Trophoblast cell (in vitro differentiated cells and primary cell): ENCODE results near the gene NBDY.

Source experiments
- DNase-seq, 2 donors: peaks; one replicate each; pipeline ENCODE4 v3.0.0-alpha.2; 2016
- H2AFZ ChIP-seq: 2 replicates; pipeline ENCODE4 v1.6.1; 2013; ENCODE audit warnings: low read length, moderate library complexity, mild to moderate bottlenecking; ENCODE audit not compliant: insufficient read depth, poor library complexity
- H2AK5ac ChIP-seq: 2 replicates; pipeline ENCODE4 v1.6.1; 2013; ENCODE audit warnings: mild to moderate bottlenecking, low read length
- H2BK120ac ChIP-seq: 2 replicates; pipeline ENCODE4 v1.6.1; 2013; ENCODE audit warnings: low read length, mild to moderate bottlenecking, moderate library complexity; ENCODE audit not compliant: insufficient read depth, poor library complexity
- H2BK12ac ChIP-seq: 2 replicates; pipeline ENCODE4 v1.6.1; 2013; ENCODE audit warnings: mild to moderate bottlenecking, low read length, moderate library complexity
- H2BK5ac ChIP-seq: 2 replicates; pipeline ENCODE4 v1.6.1; 2013; ENCODE audit warnings: low read length, low read depth, moderate library complexity, mild to moderate bottlenecking; ENCODE audit not compliant: poor library complexity
- H3K14ac ChIP-seq: 2 replicates; pipeline ENCODE4 v1.6.1; 2013; ENCODE audit warnings: mild to moderate bottlenecking, low read length
- H3K18ac ChIP-seq: 2 replicates; pipeline ENCODE4 v1.6.1; 2013; ENCODE audit warnings: mild to moderate bottlenecking, low read length
- H3K23ac ChIP-seq: 2 replicates; pipeline ENCODE4 v1.6.1; 2013; ENCODE audit warnings: low read length
- H3K27ac ChIP-seq: 2 replicates; pipeline ENCODE4 v1.5.1; 2013; ENCODE audit warnings: low read depth, mild to moderate bottlenecking, inconsistent platforms, low read length, moderate library complexity
- H3K27me3 ChIP-seq: 2 replicates; pipeline ENCODE4 v1.6.1; 2013; ENCODE audit warnings: inconsistent platforms, mild to moderate bottlenecking, low read length, moderate library complexity; ENCODE audit not compliant: insufficient read depth
- H3K36me3 ChIP-seq, 2 experiments: 1 replicate in 1 of 2; 2 replicates in 1 of 2; pipeline ENCODE4 v1.6.1; 2013; ENCODE audit warnings: low read length in 2 of 2, mild to moderate bottlenecking in 2 of 2, moderate library complexity in 1 of 2; ENCODE audit not compliant: insufficient read depth in 2 of 2, control insufficient read depth in 1 of 2
- H3K4ac ChIP-seq: 2 replicates; pipeline ENCODE4 v1.6.1; 2013; ENCODE audit warnings: low read depth, mild to moderate bottlenecking, low read length, moderate library complexity
- H3K4me1 ChIP-seq, 2 experiments: 1 replicate in 1 of 2; 2 replicates in 1 of 2; pipeline ENCODE4 v1.6.1; 2013; ENCODE audit warnings: low read length in 2 of 2, mild to moderate bottlenecking in 2 of 2, moderate library complexity in 1 of 2; ENCODE audit not compliant: insufficient read depth in 2 of 2, control insufficient read depth in 1 of 2
- H3K4me2 ChIP-seq: 2 replicates; pipeline ENCODE4 v1.6.1; 2013; ENCODE audit warnings: inconsistent platforms, mild to moderate bottlenecking, low read length, moderate library complexity
- H3K4me3 ChIP-seq: 2 replicates; pipeline ENCODE4 v1.5.1; 2013; ENCODE audit warnings: mild to moderate bottlenecking, low read depth, low read length, inconsistent platforms
- H3K79me1 ChIP-seq: one replicate; pipeline ENCODE4 v1.6.1; 2013; ENCODE audit warnings: low read length
- H3K79me2 ChIP-seq: 2 replicates; pipeline ENCODE4 v1.6.1; 2013; ENCODE audit warnings: low read length, mild to moderate bottlenecking; ENCODE audit not compliant: control insufficient read depth, insufficient read depth, poor library complexity
- H3K9ac ChIP-seq: 2 replicates; pipeline ENCODE4 v1.6.1; 2013; ENCODE audit warnings: mild to moderate bottlenecking, low read length
- H3K9me3 ChIP-seq: 2 replicates; pipeline ENCODE4 v1.6.1; 2013; ENCODE audit warnings: low read depth, mild to moderate bottlenecking, control low read depth, inconsistent platforms, low read length; ENCODE audit not compliant: insufficient read depth
- H4K12ac ChIP-seq: 2 replicates; pipeline ENCODE4 v1.6.1; 2013; ENCODE audit warnings: low read depth, mild to moderate bottlenecking, low read length, moderate library complexity
- H4K8ac ChIP-seq: 2 replicates; pipeline ENCODE4 v1.6.1; 2013; ENCODE audit warnings: low read depth, mild to moderate bottlenecking, low read length, moderate library complexity
- H4K91ac ChIP-seq: one replicate; pipeline ENCODE4 v1.6.1; 2013; ENCODE audit warnings: low read depth, mild to moderate bottlenecking, low read length, moderate library complexity
- WGBS: extraction: QIAGEN DNeasy Blood & Tissue Kit; methylation state at CpG from one replicate; pipeline ENCODE4 v1.1.7; 2013; ENCODE audit warnings: missing lambda C conversion rate; ENCODE audit not compliant: insufficient read length, insufficient coverage; ENCODE audit errors: extremely low coverage; 5-methylcytosine and 5-hydroxymethylcytosine counted together

Gene NBDY

DNA sequence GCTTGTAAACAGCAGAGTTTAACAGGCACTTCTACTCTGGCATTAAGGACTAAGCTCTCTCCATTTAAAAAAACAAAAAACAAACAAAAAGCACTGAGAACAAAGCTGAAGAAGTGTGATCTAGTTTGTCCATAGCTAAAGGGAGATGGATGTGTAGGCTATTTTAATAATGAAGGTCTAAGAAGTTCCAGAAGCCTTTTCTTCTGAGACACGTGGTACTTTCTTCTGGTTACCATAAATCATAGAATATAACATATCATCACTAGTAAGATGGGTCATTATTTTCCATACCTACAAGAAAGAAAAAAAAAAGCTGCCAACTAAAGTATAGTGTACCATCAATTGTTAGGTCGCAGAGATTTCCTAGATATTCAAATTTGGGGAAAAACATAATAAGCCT, 722 bp upstream of the NBDY start:
- Histone ChIP-seq H3K27me3 (no peaks in the 10 kb centered on the region), H2BK120ac (no peak overlapping the region), H3K4ac (no peak overlapping the region), H3K27ac (no peak overlapping the region), H3K4me3 (no peak overlapping the region), H3K14ac (no peak overlapping the region), H3K9ac (no peak overlapping the region), H4K12ac (no peak overlapping the region), H3K36me3 (no peaks in the 10 kb centered on the region), H2BK12ac (no peak overlapping the region), H3K79me1 (peaks cover 2% of the 10 kb centered on the region), H2AK5ac (no peak overlapping the region), H2AFZ (no peak overlapping the region), H4K91ac (no peak overlapping the region), H4K8ac (no peak overlapping the region), H3K18ac (no peak overlapping the region), H2BK5ac (no peak overlapping the region), H3K4me1 (no peaks in the 10 kb centered on the region), H3K79me2 (no peaks in the 10 kb centered on the region), H3K4me2 (no peak overlapping the region), H3K9me3 (no peaks in the 10 kb centered on the region), H3K23ac (no peak overlapping the region)
- no CpG with 5 or more reads among the region's 2 CpGs for WGBS
- DNase-seq = no peak

DNA sequence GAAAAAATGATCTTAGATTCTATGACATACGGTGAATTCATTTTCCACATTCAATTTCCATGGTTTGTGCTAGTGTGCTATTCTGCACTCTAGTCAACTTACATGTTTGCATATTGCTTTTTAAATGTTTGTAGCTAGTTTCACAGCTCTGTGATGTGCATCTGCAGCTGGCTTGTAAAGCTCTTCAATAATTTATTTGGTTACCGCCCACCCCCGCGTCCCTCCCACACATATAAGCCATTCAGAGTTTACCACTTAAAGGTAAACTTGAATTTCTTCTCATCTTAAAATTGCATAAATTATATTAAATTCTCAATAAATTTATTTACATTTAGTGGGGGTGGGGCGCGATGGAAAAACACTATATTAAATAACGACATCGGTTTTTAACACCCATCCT, 291 bp upstream of the NBDY start:
- H2BK12ac ChIP-seq = no peak overlapping the region
- H3K79me1 ChIP-seq = peaks cover 2% of the 10 kb centered on the region
- no peak overlapping the region for H3K27ac ChIP-seq
- H4K8ac ChIP-seq = no peak overlapping the region
- no peak overlapping the region for H3K4ac ChIP-seq
- no peak overlapping the region for H3K18ac ChIP-seq
- H3K4me2 ChIP-seq = peak overlapping the region; percentile 50
- H3K14ac ChIP-seq = no peak overlapping the region
- no peaks in the 10 kb centered on the region for H3K27me3 ChIP-seq
- H2AK5ac ChIP-seq = no peak overlapping the region
- no peak overlapping the region for H4K12ac ChIP-seq
- H3K23ac ChIP-seq = no peak overlapping the region
- no CpG with 5 or more reads among the region's 8 CpGs for WGBS
- no peak overlapping the region for H2BK5ac ChIP-seq
- H3K36me3 ChIP-seq = no peaks in the 10 kb centered on the region
- H3K79me2 ChIP-seq = no peaks in the 10 kb centered on the region
- no peaks in the 10 kb centered on the region for H3K4me1 ChIP-seq
- H2BK120ac ChIP-seq = no peak overlapping the region
- peak in 1 of 2 donors; percentile 7 for DNase-seq
- H3K9me3 ChIP-seq = no peaks in the 10 kb centered on the region
- H4K91ac ChIP-seq = no peak overlapping the region
- no peak overlapping the region for H3K9ac ChIP-seq
- no peak overlapping the region for H3K4me3 ChIP-seq
- H2AFZ ChIP-seq = no peak overlapping the region

DNA sequence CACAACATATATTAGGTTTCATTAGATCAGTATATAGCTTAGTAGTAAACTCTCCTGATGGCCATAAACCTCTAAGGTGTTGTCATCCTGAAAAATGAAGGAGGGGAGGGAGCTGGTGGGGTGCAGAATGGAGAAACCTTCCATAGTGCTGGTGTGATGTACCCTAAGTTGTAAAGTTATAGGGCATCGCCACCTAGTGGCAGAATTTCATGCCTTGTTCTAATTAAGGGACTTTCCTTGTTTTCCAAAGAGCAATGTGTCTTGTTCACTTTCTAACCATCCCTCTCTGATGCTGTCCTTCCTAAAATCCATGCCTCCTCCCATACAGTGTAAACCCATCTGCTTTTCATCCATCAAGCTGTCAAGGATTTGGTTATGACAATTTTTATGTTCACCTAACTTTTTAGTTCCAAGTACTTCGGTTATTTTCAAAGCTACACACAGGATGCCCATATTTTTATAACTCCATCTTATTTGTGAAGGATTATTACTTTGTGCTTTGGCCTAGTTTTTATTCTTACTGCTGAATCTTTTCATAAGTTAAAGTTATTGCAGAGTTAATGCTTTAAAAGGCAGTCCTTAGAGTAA, 4.5 kb downstream of the NBDY start:
- H3K4me2 ChIP-seq = no peak overlapping the region
- H4K8ac ChIP-seq = no peak overlapping the region
- H3K36me3 ChIP-seq = peaks cover 0 to 3% of the 10 kb centered on the region in 2 experiments
- H3K79me2 ChIP-seq = no peaks in the 10 kb centered on the region
- peaks cover 0 to 3% of the 10 kb centered on the region in 2 experiments for H3K4me1 ChIP-seq
- no peak overlapping the region for H3K4ac ChIP-seq
- peak; percentile 27 to 76 for DNase-seq
- no peak overlapping the region for H3K14ac ChIP-seq
- H3K4me3 ChIP-seq = no peak overlapping the region
- no peaks in the 10 kb centered on the region for H3K9me3 ChIP-seq
- H2BK12ac ChIP-seq = no peak overlapping the region
- H2BK120ac ChIP-seq = no peak overlapping the region
- no peak overlapping the region for H3K23ac ChIP-seq
- no peak overlapping the region for H2AK5ac ChIP-seq
- H2AFZ ChIP-seq = no peak overlapping the region
- H3K27ac ChIP-seq = no peak overlapping the region
- H3K9ac ChIP-seq = no peak overlapping the region
- H3K18ac ChIP-seq = no peak overlapping the region
- H3K27me3 ChIP-seq = no peaks in the 10 kb centered on the region
- no peak overlapping the region for H4K91ac ChIP-seq
- H2BK5ac ChIP-seq = no peak overlapping the region
- no peak overlapping the region for H4K12ac ChIP-seq
- H3K79me1 ChIP-seq = peaks cover 6% of the 10 kb centered on the region
- WGBS = no CpG with 5 or more reads among the region's 2 CpGs

DNA sequence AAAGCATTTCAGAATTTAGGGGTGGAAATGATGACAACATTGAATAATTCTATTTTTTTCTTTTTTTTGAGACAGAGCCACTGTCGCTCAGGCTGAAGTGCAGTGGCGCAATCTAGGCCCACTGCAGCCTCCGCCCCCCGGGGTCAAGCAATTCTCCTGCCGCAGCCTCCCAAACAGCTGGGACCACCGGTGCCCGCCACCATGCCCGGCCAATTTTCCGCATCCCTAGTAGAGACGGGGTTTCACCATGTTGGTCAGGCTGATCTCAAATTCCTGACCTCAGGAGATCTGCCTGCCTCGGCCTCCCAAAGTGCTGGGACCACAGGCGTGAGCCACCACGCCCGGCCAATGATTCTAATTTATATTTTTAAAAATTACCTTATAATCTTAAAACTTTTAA, 7.2 kb downstream of the NBDY start:
- H3K4ac ChIP-seq = no peak overlapping the region
- H3K9ac ChIP-seq = no peak overlapping the region
- peaks cover 0 to 3% of the 10 kb centered on the region in 2 experiments for H3K36me3 ChIP-seq
- H3K27me3 ChIP-seq = no peaks in the 10 kb centered on the region
- H2AFZ ChIP-seq = no peak overlapping the region
- H3K27ac ChIP-seq = no peak overlapping the region
- no peak overlapping the region for H2AK5ac ChIP-seq
- H2BK5ac ChIP-seq = no peak overlapping the region
- no peak overlapping the region for H4K12ac ChIP-seq
- no peak overlapping the region for H3K14ac ChIP-seq
- H2BK12ac ChIP-seq = no peak overlapping the region
- no peak overlapping the region for H3K4me2 ChIP-seq
- no peak overlapping the region for H2BK120ac ChIP-seq
- H3K79me2 ChIP-seq = no peaks in the 10 kb centered on the region
- H3K79me1 ChIP-seq = peaks cover 4% of the 10 kb centered on the region
- peaks cover 0 to 4% of the 10 kb centered on the region in 2 experiments for H3K4me1 ChIP-seq
- no CpG with 5 or more reads among the region's 14 CpGs for WGBS
- DNase-seq = no peak
- H3K23ac ChIP-seq = no peak overlapping the region
- H3K9me3 ChIP-seq = no peaks in the 10 kb centered on the region
- H4K91ac ChIP-seq = no peak overlapping the region
- no peak overlapping the region for H4K8ac ChIP-seq
- no peak overlapping the region for H3K18ac ChIP-seq
- no peak overlapping the region for H3K4me3 ChIP-seq
